ENCODE data around the gene PARVB. TPM values are rescaled to one million over a fixed set of nuclear protein-coding genes. Genes with fewer than 3 reads are reported as not detected.

The PARVB gene
- total and polyA plus RNA-seq, 4 donors, result 7.9 to 34.6 (median 20.2) TPM

DNA sequence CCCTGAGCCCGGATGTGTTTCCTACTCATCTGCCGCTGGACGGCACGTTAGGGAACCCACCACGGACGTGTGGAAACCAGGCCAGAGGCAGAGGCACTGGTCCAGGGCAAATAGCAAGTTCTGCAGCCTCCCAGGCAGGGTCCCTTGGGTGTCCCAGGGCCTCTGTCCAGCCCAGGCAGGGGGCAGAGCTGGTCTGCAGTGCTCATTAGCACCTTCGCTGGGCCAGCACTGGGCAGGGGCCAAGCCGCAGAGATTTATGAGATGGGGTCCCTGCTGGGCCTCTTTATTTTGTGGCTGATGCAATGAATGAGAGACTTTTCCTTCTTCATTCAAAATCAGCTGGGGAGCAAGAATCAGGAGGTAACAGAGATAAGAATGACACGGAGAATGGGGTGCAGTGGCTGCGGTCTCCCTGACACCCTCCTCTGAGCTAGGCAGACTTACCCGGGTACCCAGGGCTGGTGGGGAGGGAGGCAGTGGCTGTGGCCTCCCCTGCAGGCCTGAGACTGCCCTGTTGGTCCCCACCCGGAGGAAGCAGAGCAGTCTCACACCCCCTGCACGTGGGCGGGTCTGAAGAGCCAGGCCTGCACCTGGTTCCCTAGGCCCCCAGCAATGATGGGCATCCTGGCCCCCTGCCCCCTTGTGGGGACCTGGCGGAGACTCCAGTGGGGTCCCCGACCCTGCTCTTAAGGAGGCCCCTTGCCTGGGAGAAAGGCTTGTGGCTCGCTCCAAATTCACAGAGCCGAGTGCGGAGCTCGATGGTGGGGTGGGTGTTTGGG is 142.6 kb downstream of the PARVB start:
- Histone ChIP-seq H3K27me3 (ENCODE audit: control insufficient read depth in 1 of 2, insufficient read depth in 2 of 2, low read length in 1 of 2) (no peaks in the 10 kb centered on the region), H3K4me3 (ENCODE audit: low read length in 2 of 2) (no peak overlapping the region), H3K27ac (ENCODE audit: low read depth in 1 of 2, low read length in 2 of 2) (no peak overlapping the region), H3K9me3 (ENCODE audit: control insufficient read depth, low read length) (no peaks in the 10 kb centered on the region), H3K36me3 (ENCODE audit: control insufficient read depth in 1 of 2, insufficient read depth in 2 of 2, low read length in 1 of 2) (no peaks in the 10 kb centered on the region), H3K4me1 (ENCODE audit: control insufficient read depth in 1 of 2, insufficient read depth in 2 of 2, low read length in 2 of 2) (no peaks in the 10 kb centered on the region)
- intact Hi-C loops (cut with DNase I), result no loop called here
- WGBS, 2 donors, result 60 to 67% methylated on average over 20 of the region's 20 CpGs
- DNase-seq, result peak in 1 of 2 donors; percentile 43
- no peak for ATAC-seq (ENCODE audit: low FRiP score)

DNA sequence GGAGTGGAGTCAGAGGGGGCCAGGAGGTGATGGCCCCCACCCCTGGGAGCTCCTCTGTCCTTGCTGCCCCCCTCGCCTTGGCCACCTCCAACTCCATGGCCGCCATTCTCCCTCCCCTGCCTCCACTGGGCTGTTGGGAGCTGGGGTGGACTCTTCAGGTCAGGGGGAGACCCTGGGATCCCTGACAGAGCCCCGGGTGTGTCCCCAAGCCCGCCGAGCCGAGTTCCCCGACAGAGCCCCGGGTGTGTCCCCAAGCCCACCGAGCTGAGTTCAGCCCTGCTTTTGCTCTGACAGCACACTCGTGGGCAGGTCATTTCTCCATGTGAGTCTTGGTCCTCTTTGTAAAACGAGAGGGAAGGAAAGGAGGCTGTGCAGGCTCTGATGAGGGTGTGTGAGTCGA is 143.4 kb downstream of the PARVB start:
- DNase-seq (no peak), ATAC-seq (ENCODE audit: low FRiP score) (no peak)
- Histone ChIP-seq H3K9me3 (ENCODE audit: control insufficient read depth, low read length) (no peaks in the 10 kb centered on the region), H3K4me3 (ENCODE audit: low read length in 2 of 2) (no peak overlapping the region), H3K27ac (ENCODE audit: low read depth in 1 of 2, low read length in 2 of 2) (no peak overlapping the region), H3K4me1 (ENCODE audit: control insufficient read depth in 1 of 2, insufficient read depth in 2 of 2, low read length in 2 of 2) (no peaks in the 10 kb centered on the region), H3K27me3 (ENCODE audit: control insufficient read depth in 1 of 2, insufficient read depth in 2 of 2, low read length in 1 of 2) (no peaks in the 10 kb centered on the region), H3K36me3 (ENCODE audit: control insufficient read depth in 1 of 2, insufficient read depth in 2 of 2, low read length in 1 of 2) (no peaks in the 10 kb centered on the region)
- WGBS, 2 donors, result 86 to 87% methylated on average over 12 of the region's 12 CpGs
- intact Hi-C loops (cut with DNase I), result no loop called here

DNA sequence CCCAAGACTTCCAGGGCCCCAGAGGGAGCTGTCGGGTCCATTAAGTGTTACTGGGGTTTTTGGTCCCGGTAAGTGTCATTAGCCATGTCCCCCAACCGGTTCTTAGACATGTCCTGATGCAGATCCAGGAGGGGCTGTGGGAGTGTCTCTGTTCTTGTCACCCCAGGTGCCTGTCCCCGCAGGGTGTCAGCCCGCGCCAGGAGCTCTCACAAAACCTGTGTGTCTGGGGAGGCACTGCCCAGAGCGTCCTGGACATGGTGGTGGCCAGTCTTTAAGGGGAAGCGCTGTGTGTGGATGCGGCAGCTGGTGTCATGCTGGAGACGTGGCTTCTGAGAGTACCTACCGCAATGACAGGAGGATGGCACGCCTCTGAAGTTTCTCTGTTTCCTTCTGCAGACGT is 144.1 kb downstream of the PARVB start:
- no peaks in the 10 kb centered on the region for H3K27me3 ChIP-seq (ENCODE audit: control insufficient read depth in 1 of 2, insufficient read depth in 2 of 2, low read length in 1 of 2)
- ATAC-seq (ENCODE audit: low FRiP score) (no peak), DNase-seq (no peak)
- 91 to 92% methylated on average over 13 of the region's 13 CpGs for WGBS, 2 donors
- no peaks in the 10 kb centered on the region for H3K9me3 ChIP-seq (ENCODE audit: control insufficient read depth, low read length)
- no peak overlapping the region for H3K27ac ChIP-seq (ENCODE audit: low read depth in 1 of 2, low read length in 2 of 2)
- intact Hi-C loops (cut with DNase I), result no loop called here
- H3K4me3 ChIP-seq (ENCODE audit: low read length in 2 of 2), result no peak overlapping the region
- H3K36me3 ChIP-seq (ENCODE audit: control insufficient read depth in 1 of 2, insufficient read depth in 2 of 2, low read length in 1 of 2), result no peaks in the 10 kb centered on the region
- H3K4me1 ChIP-seq (ENCODE audit: control insufficient read depth in 1 of 2, insufficient read depth in 2 of 2, low read length in 2 of 2), result no peaks in the 10 kb centered on the region

DNA sequence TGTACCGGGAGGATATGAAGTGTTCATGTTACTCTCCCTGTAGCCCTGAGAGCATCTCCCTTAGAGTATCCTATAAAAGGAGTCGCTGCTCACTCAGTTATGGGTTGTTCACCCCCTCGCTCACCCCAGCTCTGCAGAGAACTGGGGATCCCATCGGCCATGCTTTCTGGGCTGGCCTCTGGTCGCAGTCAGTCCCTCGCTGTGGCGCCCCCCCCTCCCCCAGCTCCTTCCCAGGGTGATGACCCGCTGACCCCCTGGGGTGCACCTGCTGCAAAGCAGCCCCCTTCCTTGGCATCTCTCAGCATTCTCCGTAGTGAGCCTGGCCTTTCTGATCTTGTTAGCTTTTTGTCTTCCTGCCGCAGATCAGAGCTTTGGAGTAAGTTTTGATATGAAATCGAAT is 146.4 kb downstream of the PARVB start:
- peak in 1 of 2 donors; percentile 57 for DNase-seq
- no peak overlapping the region for H3K4me3 ChIP-seq (ENCODE audit: low read length in 2 of 2)
- H3K27ac ChIP-seq (ENCODE audit: low read depth in 1 of 2, low read length in 2 of 2), result no peak overlapping the region
- H3K36me3 ChIP-seq (ENCODE audit: control insufficient read depth in 1 of 2, insufficient read depth in 2 of 2, low read length in 1 of 2), result no peaks in the 10 kb centered on the region
- 86 to 91% methylated on average over 11 of the region's 11 CpGs for WGBS, 2 donors
- no peak for ATAC-seq (ENCODE audit: low FRiP score)
- no peaks in the 10 kb centered on the region for H3K9me3 ChIP-seq (ENCODE audit: control insufficient read depth, low read length)
- intact Hi-C loops (cut with DNase I), result no loop called here
- no peaks in the 10 kb centered on the region for H3K4me1 ChIP-seq (ENCODE audit: control insufficient read depth in 1 of 2, insufficient read depth in 2 of 2, low read length in 2 of 2)
- no peaks in the 10 kb centered on the region for H3K27me3 ChIP-seq (ENCODE audit: control insufficient read depth in 1 of 2, insufficient read depth in 2 of 2, low read length in 1 of 2)

DNA sequence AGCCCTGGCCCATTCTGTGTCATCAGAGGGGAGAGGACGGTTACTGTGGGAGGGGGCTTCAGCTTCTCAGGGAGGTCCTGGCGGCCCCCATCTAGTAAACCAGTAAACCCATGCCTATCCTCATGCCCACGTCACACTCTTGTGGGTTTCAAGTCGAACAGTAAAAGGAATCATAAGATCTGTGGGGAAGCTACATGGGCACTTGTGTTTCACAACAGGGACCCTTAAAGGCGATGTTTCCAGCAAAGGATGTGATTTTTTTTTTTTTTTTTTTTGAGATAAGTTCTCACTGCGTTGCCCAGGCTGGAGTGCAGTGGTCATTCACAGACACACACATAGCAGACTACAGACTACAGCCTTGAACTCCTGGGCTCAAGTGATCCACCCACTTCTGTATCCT is 147.5 kb downstream of the PARVB start:
- DNase-seq (no peak), ATAC-seq (ENCODE audit: low FRiP score) (no peak)
- no peaks in the 10 kb centered on the region for H3K36me3 ChIP-seq (ENCODE audit: control insufficient read depth in 1 of 2, insufficient read depth in 2 of 2, low read length in 1 of 2)
- no peak overlapping the region for H3K4me3 ChIP-seq (ENCODE audit: low read length in 2 of 2)
- no peak overlapping the region for H3K27ac ChIP-seq (ENCODE audit: low read depth in 1 of 2, low read length in 2 of 2)
- H3K27me3 ChIP-seq (ENCODE audit: control insufficient read depth in 1 of 2, insufficient read depth in 2 of 2, low read length in 1 of 2), result no peaks in the 10 kb centered on the region
- no peaks in the 10 kb centered on the region for H3K9me3 ChIP-seq (ENCODE audit: control insufficient read depth, low read length)
- intact Hi-C loops (cut with DNase I), result no loop called here
- no peaks in the 10 kb centered on the region for H3K4me1 ChIP-seq (ENCODE audit: control insufficient read depth in 1 of 2, insufficient read depth in 2 of 2, low read length in 2 of 2)
- WGBS, 2 donors, result 86 to 89% methylated on average over 6 of the region's 6 CpGs

DNA sequence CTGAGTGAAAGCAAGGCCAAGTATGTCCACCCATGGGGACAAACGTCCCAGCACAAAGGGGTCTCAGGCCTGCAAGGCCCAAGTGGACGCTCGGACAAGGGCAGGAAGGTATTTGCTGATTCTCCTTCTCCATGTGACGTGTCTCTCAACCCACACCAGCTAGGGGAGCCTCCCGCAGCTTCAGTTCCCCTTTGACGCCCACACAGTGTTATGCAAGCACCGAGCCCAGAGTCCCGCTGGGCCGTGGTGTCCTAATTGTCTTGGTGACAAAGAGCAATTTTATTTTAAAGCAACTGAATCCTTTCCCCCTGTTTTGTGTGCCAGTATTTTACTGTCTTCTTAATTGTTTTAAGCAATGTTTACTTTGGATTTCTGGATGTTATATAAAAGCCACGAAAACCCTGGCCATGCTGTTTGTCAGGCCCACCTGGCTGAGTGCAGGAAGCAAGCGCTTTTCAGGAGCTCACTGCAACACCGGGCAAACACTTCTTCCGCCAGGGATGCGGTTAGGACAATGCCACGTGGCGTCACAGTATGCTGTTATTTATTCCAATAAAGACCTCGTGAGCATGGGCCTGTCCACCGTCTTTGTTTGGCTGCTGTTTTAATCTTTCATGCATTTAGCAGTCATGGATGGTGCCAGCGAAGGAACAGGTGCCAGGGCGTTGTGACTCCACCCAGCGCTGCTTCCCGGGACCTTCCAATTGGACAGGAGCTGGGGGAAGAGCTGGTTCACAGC is 148.4 kb downstream of the PARVB start:
- 87 to 89% methylated on average over 22 of the region's 22 CpGs for WGBS, 2 donors
- intact Hi-C loops (cut with DNase I), result no loop called here
- peak; percentile 58 for ATAC-seq (ENCODE audit: low FRiP score)

DNA sequence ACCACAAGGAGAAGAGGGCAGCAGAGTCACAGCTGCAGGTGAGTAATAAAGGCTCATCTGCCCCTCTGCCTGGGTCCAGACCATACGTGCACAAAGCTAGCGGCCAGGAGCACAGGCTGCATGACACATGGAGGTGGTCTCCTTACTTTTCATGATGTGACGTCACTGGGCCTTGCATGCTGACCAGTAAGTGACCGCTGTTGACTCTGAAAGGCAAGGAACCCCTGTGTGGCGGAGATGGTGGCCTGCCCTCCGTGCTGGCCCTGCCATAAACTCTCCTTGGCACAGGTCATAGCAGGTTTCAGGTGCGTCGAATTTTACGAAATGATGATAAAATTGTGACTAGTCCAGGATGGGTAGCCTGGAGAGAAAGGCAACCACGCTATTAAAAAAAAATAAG is 149.1 kb downstream of the PARVB start:
- ATAC-seq (ENCODE audit: low FRiP score) (no peak), DNase-seq (no peak)
- 89 to 93% methylated on average over 10 of the region's 10 CpGs for WGBS, 2 donors
- no peaks in the 10 kb centered on the region for H3K36me3 ChIP-seq (ENCODE audit: control insufficient read depth in 1 of 2, insufficient read depth in 2 of 2, low read length in 1 of 2)
- no peaks in the 10 kb centered on the region for H3K27me3 ChIP-seq (ENCODE audit: control insufficient read depth in 1 of 2, insufficient read depth in 2 of 2, low read length in 1 of 2)
- intact Hi-C loops (cut with DNase I), result no loop called here
- no peaks in the 10 kb centered on the region for H3K4me1 ChIP-seq (ENCODE audit: control insufficient read depth in 1 of 2, insufficient read depth in 2 of 2, low read length in 2 of 2)
- no peak overlapping the region for H3K4me3 ChIP-seq (ENCODE audit: low read length in 2 of 2)
- H3K27ac ChIP-seq (ENCODE audit: low read depth in 1 of 2, low read length in 2 of 2), result no peak overlapping the region
- H3K9me3 ChIP-seq (ENCODE audit: control insufficient read depth, low read length), result no peaks in the 10 kb centered on the region

More for the DNA sequence above, 148.4 kb downstream of the PARVB start:
- Histone ChIP-seq H3K36me3 (ENCODE audit: control insufficient read depth in 1 of 2, insufficient read depth in 2 of 2, low read length in 1 of 2) (no peaks in the 10 kb centered on the region), H3K4me3 (ENCODE audit: low read length in 2 of 2) (no peak overlapping the region), H3K27ac (ENCODE audit: low read depth in 1 of 2, low read length in 2 of 2) (no peak overlapping the region), H3K4me1 (ENCODE audit: control insufficient read depth in 1 of 2, insufficient read depth in 2 of 2, low read length in 2 of 2) (no peaks in the 10 kb centered on the region), H3K27me3 (ENCODE audit: control insufficient read depth in 1 of 2, insufficient read depth in 2 of 2, low read length in 1 of 2) (no peaks in the 10 kb centered on the region), H3K9me3 (ENCODE audit: control insufficient read depth, low read length) (no peaks in the 10 kb centered on the region)
- DNase-seq, result peak; percentile 82 to 90

DNA sequence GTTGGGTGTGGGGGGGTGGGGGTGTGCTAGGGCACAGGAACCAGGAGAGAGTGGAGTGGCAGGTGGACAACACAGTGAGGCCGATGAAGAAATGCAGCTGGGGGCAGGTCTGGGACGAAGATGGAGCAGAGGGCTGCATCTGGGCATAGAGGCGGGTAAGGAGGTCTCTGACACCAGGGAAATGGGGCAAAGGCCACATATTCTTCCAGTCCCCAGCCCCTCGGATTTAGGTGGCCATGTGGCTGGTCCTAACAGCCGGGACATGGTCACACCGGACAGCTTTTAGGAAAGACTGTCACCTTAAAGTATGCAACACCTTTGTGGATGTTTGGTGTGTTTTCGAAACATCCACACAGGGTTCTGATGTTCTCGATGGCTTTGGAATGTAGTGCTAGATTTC is 151.6 kb downstream of the PARVB start:
- Histone ChIP-seq H3K27me3 (ENCODE audit: control insufficient read depth in 1 of 2, insufficient read depth in 2 of 2, low read length in 1 of 2) (no peaks in the 10 kb centered on the region), H3K4me1 (ENCODE audit: control insufficient read depth in 1 of 2, insufficient read depth in 2 of 2, low read length in 2 of 2) (no peaks in the 10 kb centered on the region), H3K4me3 (ENCODE audit: low read length in 2 of 2) (no peak overlapping the region), H3K9me3 (ENCODE audit: control insufficient read depth, low read length) (no peaks in the 10 kb centered on the region), H3K27ac (ENCODE audit: low read depth in 1 of 2, low read length in 2 of 2) (no peak overlapping the region), H3K36me3 (ENCODE audit: control insufficient read depth in 1 of 2, insufficient read depth in 2 of 2, low read length in 1 of 2) (no peaks in the 10 kb centered on the region)
- 85 to 86% methylated on average over 8 of the region's 8 CpGs for WGBS, 2 donors
- ATAC-seq (ENCODE audit: low FRiP score) (no peak), DNase-seq (no peak)
- intact Hi-C loops (cut with DNase I), result no loop called here
